HG03354 (cell line): ENCODE results near the gene ANKRD11.

Source experiments
- ATAC-seq: cut with Tn5 transposase; IDR thresholded peaks from one replicate; pipeline ENCODE4 v1.9.1; 2021; ENCODE audit warnings: mild to moderate bottlenecking; ENCODE audit not compliant: unreplicated experiment, poor library complexity, severe bottlenecking

Gene ANKRD11

GRCh38 chr16:89283449-89283848 is 206.9 kb downstream of the ANKRD11 start:
- no peak for ATAC-seq

GRCh38 chr16:89282523-89282922 is 207.8 kb downstream of the ANKRD11 start:
- ATAC-seq: no peak

GRCh38 chr16:89281829-89282228 is 208.5 kb downstream of the ANKRD11 start:
- ATAC-seq: no peak

DNA sequence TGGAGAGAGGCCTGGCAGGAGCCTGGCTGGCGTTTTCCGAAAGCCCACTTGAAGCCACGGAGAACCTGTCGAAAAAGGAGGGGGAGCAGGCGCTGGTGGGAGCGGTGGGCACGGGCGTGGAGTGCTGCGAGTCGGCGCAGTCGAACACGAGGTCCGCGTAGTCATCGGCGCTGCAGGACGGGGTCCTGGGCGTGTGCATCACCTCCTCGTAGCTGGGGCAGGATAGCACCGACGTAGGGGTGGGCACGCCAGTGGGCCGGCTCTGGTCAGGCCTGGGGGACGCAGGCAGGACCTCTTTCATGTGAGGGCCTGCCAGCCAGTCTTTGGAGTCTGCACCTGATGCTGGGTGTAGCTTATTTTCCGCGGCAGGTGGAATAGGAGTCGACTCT is 209.2 kb downstream of the ANKRD11 start:
- ATAC-seq: no peak

DNA sequence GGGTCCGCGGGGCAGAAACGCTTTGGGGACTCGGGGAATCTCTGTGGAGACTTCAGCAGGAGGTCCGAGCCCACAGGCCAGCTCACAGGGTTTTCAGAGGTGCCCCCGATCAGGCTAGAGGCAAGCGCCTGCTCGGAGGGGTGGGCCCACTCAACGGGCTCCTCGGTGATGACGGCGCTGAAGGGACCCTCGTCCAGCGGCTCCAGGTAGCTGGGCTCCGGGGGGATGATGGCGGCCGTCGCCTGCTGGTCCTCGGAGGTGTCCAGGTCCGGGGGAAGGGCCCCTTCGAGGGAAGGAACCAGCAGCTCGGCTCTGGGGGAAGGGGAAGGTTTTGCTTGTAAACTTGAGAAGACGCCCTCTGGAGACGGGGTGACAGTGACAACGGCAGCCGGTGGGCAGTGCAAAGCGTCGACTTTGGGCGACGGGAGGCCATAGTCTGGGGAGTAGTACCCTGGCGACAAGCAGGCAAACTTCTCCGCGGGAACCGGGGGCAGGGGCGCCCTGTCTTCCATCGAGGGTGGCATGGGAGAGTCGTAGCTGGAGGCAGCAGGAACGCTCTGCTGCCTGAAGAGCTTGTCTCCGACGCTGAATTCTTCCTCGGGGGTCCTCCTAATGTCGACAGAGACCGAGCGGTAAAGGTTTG is 209.7 kb downstream of the ANKRD11 start:
- ATAC-seq: no peak

GRCh38 chr16:89279666-89280481 is 210.5 kb downstream of the ANKRD11 start:
- no peak for ATAC-seq

DNA sequence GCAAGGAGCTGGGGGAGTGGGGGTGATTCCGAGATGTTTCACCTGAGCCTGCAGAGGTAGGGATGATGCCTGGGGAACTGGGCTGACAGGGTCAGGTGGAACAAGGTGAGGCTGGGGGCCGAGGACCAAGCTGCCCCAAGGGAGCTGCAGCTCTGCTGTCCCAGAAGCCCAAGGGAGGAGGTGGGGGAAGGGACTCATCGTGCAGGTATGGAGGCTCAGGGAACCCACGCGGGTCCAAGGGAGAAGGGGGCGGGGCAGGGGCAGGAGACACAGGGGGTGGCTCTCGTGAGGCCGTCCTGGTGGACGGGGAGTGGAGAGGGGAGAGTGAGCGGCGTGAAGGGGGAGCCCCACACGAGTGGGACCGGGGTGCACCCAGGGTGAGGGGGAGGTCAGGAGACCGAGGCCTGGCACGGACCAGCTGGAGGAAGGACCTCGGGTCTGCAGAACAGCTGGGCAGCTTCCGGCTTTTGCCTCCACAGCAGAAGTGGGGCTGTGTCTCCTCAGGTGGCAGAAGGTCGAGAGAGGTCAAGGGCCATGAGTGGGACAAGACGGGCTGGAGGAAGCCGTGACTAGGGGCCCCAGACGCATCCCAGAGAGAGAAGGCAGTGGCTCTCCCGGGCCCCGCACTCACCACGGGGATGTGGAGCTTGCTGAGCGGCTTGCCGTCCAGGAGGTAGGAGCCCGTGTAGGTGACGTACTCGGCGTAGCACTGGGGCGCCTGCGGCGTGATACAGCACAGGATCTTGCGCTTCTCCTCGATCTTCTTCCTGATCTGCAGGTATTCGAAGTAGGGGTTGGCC is 211.7 kb downstream of the ANKRD11 start:
- ATAC-seq: no peak

GRCh38 chr16:89277641-89278341 is 212.6 kb downstream of the ANKRD11 start:
- ATAC-seq: no peak

DNA sequence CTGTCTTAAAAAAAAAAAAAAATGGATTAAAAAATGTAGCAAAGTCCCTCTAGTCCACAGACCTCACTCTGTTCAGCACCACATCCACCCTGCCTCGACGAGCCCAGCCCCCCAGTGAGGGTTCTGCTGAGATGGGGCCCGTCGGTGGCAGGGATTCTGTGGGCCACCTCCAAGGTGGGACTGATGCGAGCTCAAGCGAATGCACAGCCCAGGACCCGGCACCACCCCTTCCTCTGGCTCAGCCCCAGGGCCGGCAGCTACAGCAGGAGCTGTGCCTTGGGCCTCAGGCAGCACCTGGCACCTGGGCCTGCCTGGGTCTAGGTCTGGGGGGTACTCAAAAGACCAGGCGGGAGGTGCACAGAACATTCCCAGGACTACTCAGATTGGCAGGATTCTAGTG is 213.3 kb downstream of the ANKRD11 start:
- no peak for ATAC-seq

- no peak for ATAC-seq
Observed at GRCh38 chr16:89275837-89276720, 214.3 kb downstream of the ANKRD11 start.

DNA sequence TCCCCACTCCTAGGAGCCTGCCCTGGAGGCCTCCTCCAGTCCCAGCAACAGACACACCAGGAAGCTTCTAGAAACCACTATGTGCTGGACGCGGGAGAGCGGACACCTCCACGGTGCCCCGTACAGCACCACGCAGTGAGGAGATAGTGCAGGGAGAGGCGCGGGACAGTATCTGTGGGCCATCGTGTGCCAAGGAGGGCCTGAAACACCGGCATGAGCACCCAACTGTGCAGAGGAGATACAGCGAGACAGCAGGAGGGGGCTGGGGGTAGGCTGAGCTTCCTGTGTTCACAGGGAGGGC is 215.1 kb downstream of the ANKRD11 start:
- no peak for ATAC-seq

- ATAC-seq: no peak
Observed at GRCh38 chr16:89274561-89275283, 215.6 kb downstream of the ANKRD11 start.

GRCh38 chr16:89273741-89274472 is 216.5 kb downstream of the ANKRD11 start:
- ATAC-seq: no peak

DNA sequence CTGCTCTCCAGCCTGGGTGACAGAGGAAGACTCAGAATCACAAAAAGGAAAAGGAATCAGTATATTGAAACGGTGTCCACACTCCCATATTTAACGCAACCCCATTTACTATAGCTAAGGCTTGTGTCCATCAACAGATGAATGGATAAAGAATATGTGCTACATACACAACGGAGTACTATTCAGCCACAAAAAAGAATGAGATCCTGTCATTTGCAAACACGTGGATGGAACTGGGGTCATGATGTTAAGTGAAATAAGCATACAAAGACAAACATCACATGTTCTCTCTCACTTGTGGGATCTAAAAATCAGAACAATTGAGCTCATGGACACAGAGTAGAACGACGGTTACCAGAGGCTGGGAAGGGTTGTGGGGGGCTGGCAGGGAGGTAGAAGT is 217.7 kb downstream of the ANKRD11 start:
- no peak for ATAC-seq

DNA sequence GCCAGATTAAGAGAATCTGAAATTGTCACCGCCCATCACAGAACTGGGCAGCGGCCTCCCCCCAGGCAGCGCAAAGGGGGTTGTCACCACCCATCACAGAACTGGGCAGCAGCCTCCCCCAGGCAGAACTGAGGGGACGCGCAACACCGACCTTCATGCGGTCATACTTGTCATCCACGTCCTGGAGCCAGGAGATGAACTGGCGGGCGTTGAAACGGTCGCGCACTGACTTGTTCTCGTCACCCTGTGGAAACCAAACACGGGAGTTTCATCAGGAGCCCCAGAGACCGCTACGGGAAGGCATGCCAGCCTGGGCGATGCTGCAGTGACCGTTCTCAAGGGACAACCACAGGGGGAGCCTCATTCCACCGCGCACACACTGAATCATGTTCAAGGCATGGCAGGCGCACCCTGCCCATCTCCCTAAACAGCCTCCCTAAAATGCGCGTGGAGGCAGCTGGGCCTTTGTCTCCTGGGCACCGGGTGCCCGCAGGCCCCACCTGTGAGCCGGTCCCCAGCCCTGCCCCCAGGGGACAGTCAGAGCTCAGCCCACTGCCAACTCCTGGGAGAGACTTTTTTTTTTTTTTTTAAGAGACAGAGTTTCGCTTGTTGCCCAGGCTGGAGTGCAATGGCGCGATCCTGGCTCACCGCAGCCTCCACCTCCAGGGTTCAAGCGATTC is 219.6 kb downstream of the ANKRD11 start:
- ATAC-seq: no peak

GRCh38 chr16:89269805-89270665 is 220.3 kb downstream of the ANKRD11 start:
- ATAC-seq: no peak
